GM18511 (cell line): ENCODE measurements around the gene PRR19.

ENCODE experiments used
- ATAC-seq: cut with Tn5 transposase; IDR thresholded peaks from one replicate; pipeline ENCODE4 v1.9.1; 2021; ENCODE audit warnings: mild to moderate bottlenecking, moderate library complexity; ENCODE audit not compliant: unreplicated experiment

Gene PRR19

DNA sequence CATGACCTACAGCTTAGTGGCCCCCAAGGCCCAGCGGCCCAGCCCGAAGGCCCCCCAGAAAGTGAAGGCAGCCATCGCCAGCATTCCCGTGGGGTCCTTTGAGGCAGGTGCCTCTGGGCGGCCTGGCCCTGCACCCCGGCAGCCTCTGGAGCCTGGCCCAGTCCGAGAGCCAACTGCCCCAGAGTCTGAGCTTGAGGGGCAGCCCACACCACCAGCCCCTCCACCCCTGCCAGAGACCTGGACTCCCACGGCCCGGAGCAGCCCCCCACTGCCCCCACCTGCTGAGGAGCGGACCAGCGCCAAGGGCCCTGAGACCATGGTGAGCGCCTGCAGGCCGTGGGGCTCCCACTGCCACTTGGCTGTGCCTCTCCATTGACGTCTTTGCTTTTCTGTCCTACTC, 9.0 kb upstream of the PRR19 start:
- no peak for ATAC-seq

DNA sequence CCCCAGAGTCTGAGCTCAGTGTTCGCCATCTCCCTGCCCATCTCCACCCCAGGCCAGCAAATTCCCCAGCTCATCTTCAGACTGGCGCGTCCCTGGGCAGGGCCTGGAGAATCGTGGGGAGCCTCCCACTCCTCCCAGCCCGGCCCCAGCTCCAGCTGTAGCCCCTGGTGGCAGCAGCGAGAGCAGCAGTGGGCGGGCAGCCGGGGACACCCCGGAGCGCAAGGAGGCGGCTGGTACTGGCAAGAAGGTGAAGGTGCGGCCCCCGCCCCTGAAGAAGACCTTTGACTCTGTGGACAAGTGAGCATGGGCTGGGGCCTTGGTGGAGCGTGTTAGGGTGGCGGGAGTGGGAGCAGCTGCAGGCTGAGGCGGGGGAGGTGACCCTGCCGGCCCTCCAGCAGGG, 8.4 kb upstream of the PRR19 start:
- no peak for ATAC-seq

DNA sequence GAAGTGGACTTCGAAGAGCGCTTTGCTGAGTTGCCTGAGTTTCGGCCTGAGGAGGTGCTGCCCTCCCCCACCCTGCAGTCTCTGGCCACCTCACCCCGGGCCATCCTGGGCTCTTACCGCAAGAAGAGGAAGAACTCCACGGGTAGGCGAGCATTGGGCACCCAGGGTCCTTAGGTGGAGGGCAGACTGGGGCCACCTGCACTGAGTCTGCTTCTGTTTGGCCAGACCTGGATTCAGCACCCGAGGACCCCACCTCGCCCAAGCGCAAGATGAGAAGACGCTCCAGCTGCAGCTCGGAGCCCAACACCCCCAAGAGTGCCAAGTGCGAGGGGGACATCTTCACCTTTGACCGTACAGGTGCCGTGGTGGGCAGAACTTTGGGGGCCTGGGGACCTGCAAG, 8.0 kb upstream of the PRR19 start:
- no peak for ATAC-seq

DNA sequence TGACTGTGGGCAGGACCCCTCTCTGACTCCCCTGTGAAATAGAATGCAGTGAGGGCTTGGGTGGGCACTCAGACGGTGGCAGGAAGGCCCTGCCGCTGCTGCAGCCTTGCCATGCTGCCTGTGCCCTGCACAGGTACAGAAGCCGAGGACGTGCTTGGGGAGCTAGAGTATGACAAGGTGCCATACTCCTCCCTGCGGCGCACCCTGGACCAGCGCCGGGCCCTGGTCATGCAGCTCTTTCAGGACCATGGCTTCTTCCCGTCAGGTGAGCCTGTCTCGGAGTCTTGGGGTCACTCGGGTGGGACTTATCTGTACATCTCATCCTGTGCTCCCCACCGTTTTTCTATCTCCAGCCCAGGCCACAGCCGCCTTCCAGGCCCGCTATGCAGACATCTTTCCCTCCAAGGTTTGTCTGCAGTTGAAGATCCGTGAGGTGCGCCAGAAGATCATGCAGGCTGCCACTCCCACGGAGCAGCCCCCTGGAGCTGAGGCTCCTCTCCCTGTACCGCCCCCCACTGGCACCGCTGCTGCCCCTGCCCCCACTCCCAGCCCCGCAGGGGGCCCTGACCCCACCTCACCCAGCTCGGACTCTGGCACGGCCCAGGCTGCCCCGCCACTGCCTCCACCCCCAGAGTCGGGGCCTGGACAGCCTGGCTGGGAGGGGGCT, 7.3 kb upstream of the PRR19 start:
- ATAC-seq = no peak

DNA sequence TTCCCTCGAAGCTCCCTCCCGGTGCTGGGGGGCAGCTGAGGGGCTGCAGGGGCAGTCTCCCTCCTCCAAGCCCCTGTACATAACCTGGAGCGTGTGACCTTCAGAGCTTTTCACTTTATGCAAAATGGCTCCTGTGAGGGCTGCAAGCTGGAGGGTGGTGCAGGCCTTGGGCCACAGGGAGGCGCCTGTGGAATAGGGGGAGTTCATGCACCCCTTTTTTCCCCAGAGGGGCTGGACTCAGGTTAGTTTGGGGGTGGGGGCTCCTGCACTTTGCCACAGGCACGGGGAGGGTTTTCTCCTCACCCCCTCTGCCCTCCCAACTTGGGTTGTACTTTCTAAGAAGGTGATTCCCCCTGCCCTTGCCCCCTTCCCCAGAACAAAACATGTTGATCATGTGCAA, 6.6 kb upstream of the PRR19 start:
- no peak for ATAC-seq

DNA sequence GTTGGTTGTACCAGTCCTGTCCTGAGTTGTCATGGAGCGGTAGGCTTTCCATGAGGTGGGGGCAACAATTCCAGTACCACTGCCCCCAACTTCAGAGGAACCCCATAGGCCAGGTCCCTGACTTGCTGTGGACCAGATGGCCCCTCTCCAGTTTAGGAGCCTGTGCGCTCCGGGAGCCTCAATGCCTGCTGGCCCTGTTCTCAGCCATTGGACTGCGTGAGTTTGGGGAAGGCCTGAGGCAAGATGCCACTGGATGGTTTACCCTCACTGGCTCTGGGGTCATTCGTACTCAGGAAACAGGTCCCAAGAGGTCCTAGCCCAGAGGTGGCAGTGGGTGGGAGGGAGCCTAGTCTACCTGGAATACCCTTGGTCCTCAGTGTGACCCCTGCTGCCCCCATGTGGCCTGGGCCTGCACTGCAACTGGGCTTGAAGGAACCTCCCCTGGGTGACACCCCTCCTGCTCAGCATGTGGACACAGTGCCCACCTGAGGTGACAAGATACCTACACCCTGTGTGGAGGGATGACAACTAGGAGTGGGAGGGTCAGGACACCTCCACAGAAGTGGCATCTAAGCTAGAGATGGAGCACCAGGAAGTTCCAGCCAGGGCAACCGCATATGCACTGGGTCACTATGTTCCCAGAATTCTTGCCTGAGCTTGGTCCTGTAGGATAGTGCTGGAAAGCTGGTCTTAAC, 6.0 kb upstream of the PRR19 start:
- ATAC-seq = no peak

DNA sequence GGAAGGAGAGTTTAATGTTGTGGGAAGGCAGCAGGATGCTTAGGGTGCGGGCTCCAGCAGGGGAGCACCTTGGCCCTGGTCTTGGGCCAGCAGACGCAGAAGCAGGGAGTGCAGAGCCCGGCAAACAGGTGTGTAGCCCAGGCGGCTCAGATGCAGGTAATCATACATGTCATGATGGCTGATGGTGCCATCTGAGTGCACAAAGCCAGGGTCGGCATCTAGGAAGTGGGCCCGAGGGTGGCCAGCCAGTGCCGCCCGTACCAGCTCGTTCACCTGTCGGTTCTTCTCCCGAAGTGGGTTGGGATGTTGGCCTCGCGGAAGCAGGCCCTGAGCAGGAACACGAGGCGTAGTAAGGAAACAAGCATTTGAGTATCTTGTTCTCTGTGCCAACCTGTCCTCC, 4.9 kb upstream of the PRR19 start:
- ATAC-seq = no peak

DNA sequence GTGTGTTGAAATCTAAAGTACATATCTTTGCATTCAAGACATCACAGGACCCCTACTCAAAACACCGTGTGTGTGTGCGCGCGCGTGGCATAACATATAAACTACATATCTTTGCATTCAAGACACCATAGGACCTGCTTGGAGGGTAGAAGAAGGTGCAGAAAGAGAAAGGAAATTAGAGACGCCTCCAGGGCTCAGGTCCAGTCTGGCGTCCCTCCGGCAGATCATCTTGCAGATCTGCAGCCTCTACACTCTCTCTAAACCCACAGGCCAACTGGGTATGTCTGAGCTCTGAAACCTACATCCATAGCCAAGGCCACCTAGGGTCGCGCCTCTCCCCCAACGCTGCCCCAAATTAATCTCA, 1.2 kb downstream of the PRR19 start:
- no peak for ATAC-seq

DNA sequence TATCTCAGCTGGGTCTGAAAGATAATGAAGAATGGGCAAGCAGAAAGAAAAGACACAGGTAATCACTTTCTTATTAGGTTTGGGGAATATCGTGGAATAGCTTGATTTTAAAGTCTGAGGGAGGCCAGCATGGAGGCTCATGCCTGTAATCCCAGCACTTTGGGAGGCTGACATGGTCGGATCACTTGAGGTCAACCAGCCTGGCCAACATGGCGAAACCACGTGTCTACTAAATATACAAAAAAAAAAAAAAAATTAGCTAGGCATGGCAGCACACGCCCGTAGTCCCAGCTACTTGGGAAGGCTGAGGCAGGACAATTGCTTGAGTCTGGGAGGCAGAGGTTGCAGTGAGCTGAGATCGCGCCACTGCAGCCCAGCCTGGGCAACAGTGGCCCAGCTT, 1.9 kb downstream of the PRR19 start:
- ATAC-seq = no peak

DNA sequence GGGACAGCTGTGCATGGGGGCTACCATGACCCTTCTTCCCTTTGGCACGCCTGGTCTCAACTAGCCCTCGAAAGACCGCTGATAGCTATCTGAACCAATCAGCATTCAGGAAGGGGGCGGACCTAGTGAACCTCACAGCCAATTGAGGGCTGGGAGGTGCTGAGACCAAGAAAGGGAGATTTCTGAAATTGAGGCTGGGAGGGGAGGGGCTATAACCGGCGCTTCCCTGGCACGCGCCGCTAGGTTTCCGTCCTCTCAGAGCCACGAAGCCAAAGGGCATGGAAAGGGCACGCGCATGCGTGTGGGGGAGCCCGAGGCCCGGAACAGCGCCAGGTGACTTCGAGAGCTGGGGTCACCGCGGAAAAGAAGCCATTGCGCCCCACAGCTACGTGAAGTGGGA, 4.7 kb downstream of the PRR19 start:
- ATAC-seq = no peak

DNA sequence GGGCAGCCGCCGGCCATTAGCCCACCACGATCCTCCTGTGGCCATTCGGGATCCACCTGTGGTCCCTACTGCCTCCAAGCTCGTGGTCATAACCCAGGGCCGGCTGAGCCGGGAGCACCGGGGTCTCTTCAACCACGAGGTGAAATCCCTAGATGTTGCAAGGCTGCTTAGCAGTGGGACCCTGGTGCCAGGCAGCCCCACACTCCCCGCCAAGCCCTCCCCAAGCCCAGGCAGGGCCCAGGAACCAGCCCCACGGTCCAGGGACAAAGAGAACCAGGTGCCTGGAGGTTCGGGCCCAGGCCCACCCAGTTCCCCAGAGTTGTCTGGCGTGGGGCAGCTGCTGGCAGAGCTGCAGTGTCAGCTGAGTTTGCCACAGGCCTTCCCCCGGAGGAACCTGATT, 7.8 kb downstream of the PRR19 start:
- ATAC-seq = no peak

DNA sequence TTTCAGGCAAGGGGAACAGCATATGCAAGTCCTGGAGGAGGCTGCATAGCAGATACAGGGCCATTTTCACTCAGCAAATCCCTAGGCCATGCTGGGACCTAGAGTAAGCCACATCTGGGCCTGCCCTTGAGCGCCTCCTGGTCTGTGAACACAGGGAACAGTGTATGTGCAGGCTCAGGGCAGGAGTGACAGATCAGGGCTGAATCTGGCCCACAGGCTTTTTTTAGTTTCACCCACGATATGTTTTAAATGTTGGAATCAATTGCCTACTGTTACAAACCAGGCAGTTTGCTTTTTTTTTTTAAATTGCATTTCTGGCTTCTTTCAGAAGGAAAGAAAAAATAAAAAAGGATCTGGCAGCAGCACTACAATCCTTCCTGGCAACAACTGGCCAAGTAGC, 9.7 kb downstream of the PRR19 start:
- ATAC-seq = no peak

DNA sequence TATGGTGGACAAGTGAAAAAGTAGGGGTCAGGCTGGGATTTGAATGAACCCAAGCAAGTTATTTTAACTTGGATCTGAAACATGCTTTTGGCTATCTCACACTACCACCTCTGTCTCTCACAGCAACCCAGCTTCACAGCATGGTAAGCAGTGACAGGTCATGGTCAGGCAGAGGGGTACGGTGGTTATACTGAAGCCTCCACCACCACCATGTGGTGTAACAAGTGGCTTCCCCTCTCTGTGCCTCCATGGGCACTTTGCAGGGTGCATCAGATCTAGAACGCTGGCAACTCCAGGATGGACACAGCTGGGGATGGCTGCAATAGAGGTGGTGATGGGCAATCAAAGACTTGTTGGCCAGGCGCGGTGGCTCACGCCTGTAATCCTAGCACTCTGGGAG, 10.4 kb downstream of the PRR19 start:
- no peak for ATAC-seq

DNA sequence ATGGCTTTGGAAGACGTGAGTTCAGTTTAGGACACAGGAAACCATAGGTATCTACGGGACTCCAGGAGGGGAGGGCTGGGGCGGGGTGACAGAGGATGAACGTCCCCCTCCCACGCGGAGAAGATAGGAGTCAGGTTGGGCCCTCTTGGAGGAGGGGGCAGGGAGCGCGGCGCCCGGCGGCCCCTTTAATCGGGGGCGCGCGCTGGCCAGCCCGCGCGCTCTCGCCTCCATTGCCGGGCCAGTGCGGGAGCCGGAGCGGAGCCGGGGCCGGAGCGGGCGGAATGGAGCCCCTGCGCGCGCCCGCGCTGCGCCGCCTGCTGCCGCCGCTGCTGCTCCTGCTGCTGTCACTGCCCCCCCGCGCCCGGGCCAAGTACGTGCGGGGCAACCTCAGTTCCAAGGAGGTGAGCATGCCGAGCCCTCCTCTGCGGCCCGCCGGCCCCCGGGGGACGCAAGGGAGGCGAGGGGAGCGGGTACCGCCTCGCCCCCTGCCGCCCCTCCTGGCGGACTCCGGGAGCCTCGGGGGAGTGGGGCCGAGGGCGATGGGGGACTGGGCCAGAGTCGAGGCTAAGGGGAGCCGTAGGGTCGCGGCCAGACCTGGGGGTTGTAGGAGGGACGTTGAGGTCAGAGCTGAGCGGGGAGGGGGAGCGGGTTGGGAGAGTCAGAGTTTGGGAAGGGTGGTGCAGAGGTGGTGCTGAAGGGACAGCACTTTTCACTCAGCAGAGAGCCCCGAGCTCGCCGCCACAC, 11.3 kb downstream of the PRR19 start, which contains the start of gene TMEM145:
TSS of gene TMEM145 (plus strand) at position 214 of the 744 bp plus-strand sequence. CDS start at position 282, 68 bp downstream.
- ATAC-seq = no peak

DNA sequence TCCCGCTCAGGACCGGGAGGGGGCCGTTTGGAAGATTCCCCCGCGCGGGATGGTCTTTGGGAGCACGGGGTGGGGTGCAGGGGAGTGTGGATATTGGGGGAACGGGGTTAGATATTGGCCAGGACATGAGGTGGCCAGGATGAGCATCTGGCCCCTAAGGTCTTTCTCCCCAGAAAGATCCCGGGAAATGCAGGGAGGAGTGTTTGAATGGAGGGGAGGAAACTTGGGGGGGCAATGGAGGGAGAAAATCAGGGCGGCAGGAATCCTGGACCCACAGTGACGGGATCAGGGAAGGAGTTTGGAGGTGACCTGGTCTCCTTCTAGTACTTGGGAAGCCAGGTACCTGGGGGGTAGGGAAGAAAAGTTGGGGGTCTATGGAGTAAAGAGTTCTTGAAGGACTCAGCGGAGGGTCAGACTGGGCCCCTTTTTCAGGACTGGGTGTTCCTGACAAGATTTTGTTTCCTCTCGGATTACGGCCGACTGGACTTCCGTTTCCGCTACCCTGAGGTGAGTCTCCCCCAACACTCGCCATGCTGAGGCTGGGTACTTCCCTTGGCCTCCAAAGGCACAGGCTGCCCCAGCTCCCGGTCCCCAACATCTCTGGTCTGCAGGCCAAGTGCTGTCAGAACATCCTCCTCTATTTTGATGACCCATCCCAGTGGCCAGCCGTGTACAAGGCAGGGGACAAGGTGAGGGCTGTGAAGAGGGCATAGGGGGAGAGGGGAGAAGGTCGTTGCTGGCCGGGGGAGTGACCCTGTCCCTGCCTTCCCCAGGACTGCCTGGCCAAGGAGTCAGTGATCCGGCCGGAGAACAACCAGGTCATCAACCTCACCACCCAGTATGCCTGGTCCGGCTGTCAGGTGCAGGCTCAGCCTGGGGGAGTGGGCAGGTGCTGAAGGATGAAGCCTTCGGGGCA, 12.2 kb downstream of the PRR19 start:
- ATAC-seq = no peak

DNA sequence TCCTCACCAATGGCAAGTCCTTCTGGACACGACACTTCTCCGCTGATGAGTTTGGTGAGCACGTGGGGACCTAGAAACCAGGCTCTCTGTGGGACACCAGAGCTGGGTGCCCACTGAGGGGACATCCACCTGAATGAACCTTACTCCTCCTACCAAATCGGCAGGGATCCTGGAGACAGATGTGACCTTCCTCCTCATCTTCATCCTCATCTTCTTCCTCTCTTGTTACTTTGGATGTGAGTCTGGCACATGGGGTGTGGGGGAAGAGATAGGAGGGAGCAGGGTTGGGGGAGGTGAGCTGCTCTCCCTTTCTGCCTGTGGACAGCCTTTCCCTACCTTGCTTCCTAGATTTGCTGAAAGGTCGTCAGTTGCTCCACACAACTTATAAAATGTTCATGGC, 13.1 kb downstream of the PRR19 start:
- ATAC-seq = no peak

DNA sequence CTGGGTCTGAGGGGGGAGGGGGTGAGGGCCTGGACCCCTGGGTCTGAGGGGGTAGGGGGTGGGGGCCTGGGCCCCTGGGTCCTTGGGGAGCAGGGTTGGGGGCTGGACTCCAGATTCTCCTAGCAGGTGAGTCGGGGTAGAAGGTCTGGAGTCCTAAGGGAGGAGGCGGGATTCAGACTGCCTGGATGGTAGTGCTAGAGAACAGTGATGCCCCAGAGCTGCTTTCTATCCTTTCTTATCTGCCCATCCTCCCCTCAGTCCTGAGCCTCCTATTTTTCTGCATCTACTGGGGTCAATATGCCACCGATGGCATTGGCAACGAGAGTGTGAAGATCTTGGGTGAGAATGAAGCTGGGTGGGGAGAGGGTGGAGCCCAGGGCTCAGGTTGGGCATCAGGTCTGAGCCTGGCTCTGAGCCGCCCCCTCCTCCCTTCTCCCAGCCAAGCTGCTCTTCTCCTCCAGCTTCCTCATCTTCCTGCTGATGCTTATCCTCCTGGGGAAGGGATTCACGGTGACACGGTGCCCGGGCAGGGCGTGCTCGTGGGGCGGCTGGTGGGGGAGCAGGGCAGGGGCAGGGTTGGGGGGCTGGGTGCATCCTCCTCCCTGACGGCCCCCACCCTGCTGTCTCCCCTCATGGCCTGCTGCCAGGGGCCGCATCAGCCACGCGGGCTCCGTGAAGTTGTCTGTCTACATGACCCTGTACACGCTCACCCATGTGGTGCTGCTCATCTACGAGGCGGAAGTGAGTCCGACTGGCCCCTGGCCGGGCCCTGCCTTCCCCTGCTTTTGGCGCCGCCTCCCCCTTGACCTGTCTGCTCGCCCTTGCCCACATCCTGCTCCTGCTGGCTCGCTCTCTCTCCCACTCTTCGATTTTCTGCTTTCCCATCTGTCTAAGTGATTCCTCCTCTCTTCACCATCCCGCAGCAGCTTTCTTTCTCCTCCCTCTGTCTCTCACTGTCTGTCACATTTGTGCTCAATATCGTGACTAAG, 14.6 kb downstream of the PRR19 start:
- no peak for ATAC-seq

DNA sequence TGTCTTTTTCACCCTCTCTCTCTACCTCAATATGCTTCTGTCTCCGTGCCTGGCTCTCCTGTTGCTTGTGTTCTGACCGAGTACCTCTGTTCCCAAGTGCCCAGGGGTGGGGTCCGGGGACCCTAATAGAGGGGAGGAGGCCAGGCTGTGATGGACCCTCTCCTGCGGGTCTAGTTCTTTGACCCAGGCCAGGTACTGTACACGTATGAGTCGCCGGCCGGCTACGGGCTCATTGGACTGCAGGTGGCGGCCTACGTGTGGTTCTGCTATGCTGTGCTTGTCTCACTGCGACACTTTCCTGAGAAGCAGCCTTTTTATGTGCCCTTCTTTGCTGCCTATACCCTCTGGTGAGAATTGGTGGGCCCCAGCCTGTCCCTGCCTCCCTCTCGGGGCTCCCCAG, 15.6 kb downstream of the PRR19 start:
- ATAC-seq = no peak

DNA sequence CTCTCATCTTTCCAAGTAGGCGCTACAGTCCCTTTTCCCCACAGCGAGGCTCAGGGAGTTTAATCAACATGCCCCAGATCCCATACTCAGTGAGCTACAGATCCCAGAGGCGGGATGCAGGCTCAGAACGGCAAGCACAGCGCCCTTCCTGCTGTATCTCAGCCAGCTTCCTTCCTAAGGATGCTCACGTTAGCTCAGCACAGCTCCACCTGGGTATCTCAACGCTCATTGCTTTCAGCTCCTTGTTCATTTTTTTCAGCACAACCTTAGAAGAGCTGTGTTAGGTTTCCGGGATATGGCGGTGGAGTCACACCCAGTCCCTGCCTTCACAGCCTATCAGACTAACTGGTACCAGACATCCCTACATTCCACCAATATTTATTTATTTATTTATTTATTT, 20.4 kb downstream of the PRR19 start:
- no peak for ATAC-seq

DNA sequence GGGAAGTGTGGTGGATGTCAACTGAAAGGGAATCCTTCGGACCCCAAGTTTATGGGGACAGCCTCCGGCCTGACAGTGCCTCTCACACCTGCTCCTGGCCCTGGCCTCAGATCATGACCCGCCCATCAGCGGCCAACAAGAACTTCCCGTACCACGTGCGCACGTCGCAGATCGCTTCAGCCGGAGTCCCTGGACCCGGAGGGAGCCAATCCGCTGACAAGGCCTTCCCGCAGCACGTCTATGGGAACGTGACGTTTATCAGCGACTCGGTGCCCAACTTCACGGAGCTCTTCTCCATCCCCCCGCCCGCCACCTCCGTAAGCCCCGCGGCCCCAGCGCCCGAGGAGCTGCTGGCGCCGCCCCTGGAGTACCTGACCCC, 21.5 kb downstream of the PRR19 start:
- no peak for ATAC-seq
